GM21825 (cell line): Measurements from ENCODE around the gene IL24.
"Not testable (repeated sequence)": the region's sequence is repeated elsewhere in the genome, so short reads cannot be mapped to it uniquely, and the experiment has no call there.

Source experiments
- ATAC-seq: cut with Tn5 transposase; IDR thresholded peaks from one replicate; pipeline ENCODE4 v1.9.1; 2021; ENCODE audit warnings: mild to moderate bottlenecking, moderate library complexity; ENCODE audit not compliant: unreplicated experiment

The IL24 gene

GRCh38 chr1:206897175-206897574 lies at the start of gene IL24:
Gene IL24 (plus strand): TSS chr1:206897443. CDS start chr1:206897833, 390 bp downstream.
- no peak for ATAC-seq

DNA sequence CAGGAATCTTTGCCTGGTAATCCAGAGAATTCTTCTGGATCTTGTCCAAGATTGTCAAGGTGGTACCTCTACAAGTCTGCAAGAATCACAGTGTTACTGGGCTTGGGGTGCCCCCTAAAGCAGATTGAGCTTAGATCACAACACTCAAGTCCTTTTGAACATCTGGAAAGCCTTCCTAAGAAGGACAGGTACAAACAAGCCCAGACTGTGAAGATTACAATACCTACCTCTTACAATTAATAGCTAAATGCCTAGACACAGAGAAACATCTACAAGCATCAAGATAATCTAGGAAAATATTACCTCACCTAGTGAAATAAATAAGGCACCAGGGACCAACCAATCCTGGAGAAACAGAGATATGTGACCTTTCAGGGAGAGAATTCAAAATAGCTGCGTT lies 49.3 kb upstream of the IL24 start:
- no peak for ATAC-seq

DNA sequence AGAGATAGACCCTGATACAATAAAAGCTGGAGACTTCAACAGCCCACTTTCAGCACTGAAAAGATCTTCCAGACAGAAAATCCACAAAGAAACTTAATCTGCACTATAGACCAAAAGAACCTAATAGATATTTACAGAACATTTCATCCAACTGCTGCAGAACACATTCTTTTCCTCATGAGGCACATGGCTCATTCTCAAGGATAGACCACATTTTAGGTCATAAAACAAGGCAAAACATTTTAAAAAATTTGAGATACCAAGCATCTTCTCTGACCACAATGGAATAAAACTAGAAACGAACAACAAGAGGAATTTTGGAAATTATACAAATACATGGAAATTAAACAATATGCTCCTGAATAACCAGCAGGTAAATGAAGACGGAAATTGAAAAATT lies 46.8 kb upstream of the IL24 start:
- no peak for ATAC-seq

- ATAC-seq: no peak
These were observed 45.8 kb upstream of the IL24 start for GRCh38 chr1:206851341-206852010.

DNA sequence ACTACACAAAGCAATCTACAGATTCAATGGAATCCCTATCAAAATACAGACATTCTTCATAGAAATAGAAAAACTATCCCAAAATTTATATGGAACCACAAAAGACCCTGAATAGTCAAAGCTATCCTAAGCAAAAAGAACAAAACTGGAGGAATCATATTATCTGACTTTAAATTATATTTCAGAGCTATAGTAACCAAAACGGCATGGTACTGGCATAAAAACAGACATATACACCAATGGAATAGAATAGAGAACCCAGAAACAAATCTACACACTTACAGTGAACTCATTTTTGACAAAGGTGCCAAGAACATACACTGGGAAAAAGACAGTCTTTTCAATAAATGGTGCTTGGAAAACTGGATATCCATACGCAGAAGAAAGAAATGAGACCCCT lies 44.6 kb upstream of the IL24 start:
- not testable (repeated sequence) for ATAC-seq

- ATAC-seq: not testable (repeated sequence)
These were observed 43.5 kb upstream of the IL24 start for GRCh38 chr1:206853696-206854095.

- no peak for ATAC-seq
These were observed 42.7 kb upstream of the IL24 start for GRCh38 chr1:206854401-206855129.

GRCh38 chr1:206855859-206856258 lies 41.4 kb upstream of the IL24 start:
- ATAC-seq: no peak

GRCh38 chr1:206856674-206857464 lies 40.4 kb upstream of the IL24 start:
- ATAC-seq: no peak

- ATAC-seq: no peak
These were observed 38.1 kb upstream of the IL24 start for GRCh38 chr1:206859082-206859521.

DNA sequence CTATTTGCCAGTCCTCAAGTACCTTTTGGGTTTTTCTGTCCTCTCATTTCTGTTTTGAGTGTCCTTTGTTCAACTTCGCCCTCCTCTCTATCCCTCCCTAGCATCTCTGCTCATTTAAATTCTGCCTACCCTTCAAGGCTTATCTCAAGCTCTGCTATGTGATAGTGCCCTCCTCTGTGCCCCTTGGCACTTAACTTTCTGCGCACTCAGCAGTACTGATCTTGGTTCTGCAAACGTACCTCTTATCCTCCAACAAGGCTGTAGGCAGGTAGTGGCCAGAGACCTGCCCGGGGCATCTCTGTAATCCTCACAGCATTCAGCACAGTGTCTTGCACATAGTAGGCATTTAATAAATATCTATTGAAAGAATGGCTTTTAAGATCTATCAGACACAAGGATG lies 37.1 kb upstream of the IL24 start:
- no peak for ATAC-seq

GRCh38 chr1:206863266-206863665 lies 34.0 kb upstream of the IL24 start:
- ATAC-seq: no peak

DNA sequence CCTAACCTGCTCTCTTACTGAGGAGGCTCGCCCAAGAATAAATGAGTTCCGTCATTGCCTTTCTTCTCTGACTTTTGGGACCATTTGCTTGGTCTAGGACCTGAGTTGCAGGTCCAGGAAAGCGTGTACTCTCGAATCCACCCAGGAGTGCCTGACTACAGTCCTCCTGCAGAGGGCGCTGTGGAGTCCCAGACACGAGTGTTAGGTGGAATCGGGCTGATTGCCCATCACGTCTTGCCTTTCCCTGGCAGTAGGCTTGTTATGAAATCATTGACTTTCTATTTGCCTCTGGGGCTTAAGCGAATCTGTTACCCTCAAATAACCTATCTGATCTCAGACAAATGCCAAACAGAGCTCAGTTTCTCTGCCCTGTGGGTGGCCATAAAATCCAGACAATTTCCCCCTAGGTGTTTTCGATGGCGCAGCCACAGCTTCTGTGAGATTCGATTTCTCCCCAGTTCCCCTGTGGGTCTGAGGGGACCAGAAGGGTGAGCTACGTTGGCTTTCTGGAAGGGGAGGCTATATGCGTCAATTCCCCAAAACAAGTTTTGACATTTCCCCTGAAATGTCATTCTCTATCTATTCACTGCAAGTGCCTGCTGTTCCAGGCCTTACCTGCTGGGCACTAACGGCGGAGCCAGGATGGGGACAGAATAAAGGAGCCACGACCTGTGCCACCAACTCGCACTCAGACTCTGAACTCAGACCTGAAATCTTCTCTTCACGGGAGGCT lies 32.1 kb upstream of the IL24 start, which contains the start of gene IL20:
Gene IL20 (plus strand): TSS at position 685 of the 733 bp plus-strand sequence. CDS start 230 bp downstream, outside the sequence.
- ATAC-seq: no peak

DNA sequence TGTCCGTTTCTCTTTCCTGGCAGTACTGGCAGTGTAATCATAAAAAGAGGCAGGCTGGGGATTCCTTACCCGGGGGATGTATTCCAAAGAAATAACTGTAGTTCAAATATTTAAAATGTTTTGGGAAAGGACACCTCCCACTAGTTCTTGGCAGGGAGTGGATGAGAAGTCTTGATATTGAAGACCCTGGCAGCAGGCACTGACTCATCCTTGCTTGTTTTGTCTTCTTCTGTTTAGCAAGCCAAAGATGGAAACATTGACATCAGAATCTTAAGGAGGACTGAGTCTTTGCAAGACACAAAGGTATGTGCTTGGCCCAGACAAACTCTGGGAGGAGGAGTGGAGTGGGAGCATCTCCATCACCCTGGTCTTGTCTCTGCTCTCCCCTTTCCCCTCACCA lies 31.2 kb upstream of the IL24 start:
- ATAC-seq: no peak

DNA sequence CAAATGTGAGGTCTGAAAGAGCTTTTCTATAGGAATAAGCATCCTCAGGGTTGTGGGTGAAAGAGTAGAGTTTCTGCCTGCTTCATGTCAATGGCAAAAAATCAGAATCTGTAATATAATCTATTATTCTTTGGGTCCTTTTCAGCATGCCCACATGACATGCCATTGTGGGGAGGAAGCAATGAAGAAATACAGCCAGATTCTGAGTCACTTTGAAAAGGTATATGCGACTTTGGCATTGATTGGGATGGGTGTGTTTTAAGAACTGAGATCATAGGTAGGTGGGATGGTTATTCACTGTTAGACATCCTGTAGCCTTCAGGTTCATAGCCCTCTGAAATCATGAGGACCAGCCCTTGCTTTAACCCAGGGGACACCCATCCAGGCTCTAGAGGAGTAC lies 30.0 kb upstream of the IL24 start:
- ATAC-seq: no peak

- ATAC-seq: no peak
These were observed 29.5 kb upstream of the IL24 start for GRCh38 chr1:206867716-206868115.

- no peak for ATAC-seq
These were observed 29.0 kb upstream of the IL24 start for GRCh38 chr1:206868264-206868663.

GRCh38 chr1:206872139-206872538 lies 25.1 kb upstream of the IL24 start:
- no peak for ATAC-seq

DNA sequence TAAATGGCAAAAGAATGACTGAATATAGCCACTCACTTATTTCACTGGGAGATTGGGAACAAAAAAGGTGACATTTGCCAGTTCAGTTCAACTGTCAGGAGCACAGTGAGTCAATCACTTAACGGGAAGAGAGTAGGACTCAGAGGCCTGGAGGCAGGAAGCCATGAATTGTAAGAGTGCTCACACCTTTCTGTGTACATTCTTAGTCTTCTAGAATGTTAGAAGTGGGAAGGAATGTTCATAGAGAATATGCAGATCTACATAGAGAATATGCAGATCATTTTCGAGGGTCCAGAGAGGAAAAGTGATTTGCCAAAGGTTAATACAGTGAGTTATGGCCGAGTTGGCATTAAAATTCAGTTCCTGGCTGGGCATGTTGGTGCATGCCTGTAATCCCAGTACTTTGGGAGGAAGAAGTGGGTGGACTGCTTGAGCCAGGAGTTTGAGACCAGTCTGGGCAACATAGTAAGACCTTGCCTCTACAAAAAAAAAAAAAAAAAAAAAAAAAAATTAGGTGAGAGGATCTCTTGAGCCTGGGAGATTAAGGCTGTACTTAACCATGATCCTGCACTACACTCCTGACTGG lies 23.5 kb upstream of the IL24 start:
- no peak for ATAC-seq

GRCh38 chr1:206875752-206876377 lies 21.4 kb upstream of the IL24 start:
- ATAC-seq: no peak
